ENCODE results near the gene CDK6.
A peak's percentile ranks its signal among the peaks of the same experiment; 100 is the strongest.

CDK6 gene

GRCh38 chr7:92661651-92662050 is 174.7 kb downstream of the CDK6 start:
- Mint-ChIP-seq H3K27ac (no peak overlapping the region), H3K36me3 (ENCODE audit: low read depth) (peaks cover 9% of the 10 kb centered on the region), H3K9me3 (no peaks in the 10 kb centered on the region)

GRCh38 chr7:92658671-92659070 is 177.7 kb downstream of the CDK6 start:
- H3K27me3 Mint-ChIP-seq (ENCODE audit: low read depth): no peaks in the 10 kb centered on the region
- H3K27ac Mint-ChIP-seq: no peak overlapping the region
- peaks cover 5% of the 10 kb centered on the region for H3K36me3 Mint-ChIP-seq (ENCODE audit: low read depth)

More at GRCh38 chr7:92661651-92662050, 174.7 kb downstream of the CDK6 start:
- no peak overlapping the region for H3K4me3 Mint-ChIP-seq
- H3K27me3 Mint-ChIP-seq (ENCODE audit: low read depth): no peaks in the 10 kb centered on the region
- TF ChIP-seq CTCF (IDR thresholded peaks at IDR 0.05; ENCODE audit: unreplicated experiment in 3 of 3): no peak
- H3K4me1 Mint-ChIP-seq: no peaks in the 10 kb centered on the region

GRCh38 chr7:92657391-92657790 is 179.0 kb downstream of the CDK6 start:
- peaks cover 5% of the 10 kb centered on the region for H3K36me3 Mint-ChIP-seq (ENCODE audit: low read depth)
- H3K27me3 Mint-ChIP-seq (ENCODE audit: low read depth): no peaks in the 10 kb centered on the region
- TF ChIP-seq CTCF (IDR thresholded peaks at IDR 0.05; ENCODE audit: unreplicated experiment in 3 of 3): no peak
- no peaks in the 10 kb centered on the region for H3K4me1 Mint-ChIP-seq
- H3K4me3 Mint-ChIP-seq: no peak overlapping the region
- H3K9me3 Mint-ChIP-seq: no peaks in the 10 kb centered on the region
- H3K27ac Mint-ChIP-seq: no peak overlapping the region

More at GRCh38 chr7:92658671-92659070, 177.7 kb downstream of the CDK6 start:
- Mint-ChIP-seq H3K9me3 (no peaks in the 10 kb centered on the region), H3K4me3 (no peak overlapping the region), H3K4me1 (no peaks in the 10 kb centered on the region)
- no peak for TF ChIP-seq CTCF (IDR thresholded peaks at IDR 0.05; ENCODE audit: unreplicated experiment in 3 of 3)

GRCh38 chr7:92656121-92656520 is 180.3 kb downstream of the CDK6 start:
- Mint-ChIP-seq H3K4me3 (no peak overlapping the region), H3K36me3 (ENCODE audit: low read depth) (peaks cover 5% of the 10 kb centered on the region), H3K9me3 (no peaks in the 10 kb centered on the region), H3K27ac (no peak overlapping the region), H3K4me1 (no peaks in the 10 kb centered on the region), H3K27me3 (ENCODE audit: low read depth) (no peaks in the 10 kb centered on the region)
- TF ChIP-seq CTCF (IDR thresholded peaks at IDR 0.05; ENCODE audit: unreplicated experiment in 3 of 3): no peak

- no peak for TF ChIP-seq CTCF (IDR thresholded peaks at IDR 0.05; ENCODE audit: unreplicated experiment in 3 of 3)
- H3K36me3 Mint-ChIP-seq (ENCODE audit: low read depth): peaks cover 5% of the 10 kb centered on the region
Observed at GRCh38 chr7:92655346-92655884, 181.0 kb downstream of the CDK6 start.

GRCh38 chr7:92653136-92653535 is 183.2 kb downstream of the CDK6 start:
- Mint-ChIP-seq H3K9me3 (no peaks in the 10 kb centered on the region), H3K4me3 (no peak overlapping the region), H3K4me1 (no peaks in the 10 kb centered on the region), H3K27ac (peak overlapping the region in 1 of 3 experiments; percentile 1), H3K27me3 (ENCODE audit: low read depth) (no peaks in the 10 kb centered on the region), H3K36me3 (ENCODE audit: low read depth) (no peaks in the 10 kb centered on the region)
- no peak for TF ChIP-seq CTCF (IDR thresholded peaks at IDR 0.05; ENCODE audit: unreplicated experiment in 3 of 3)

More at GRCh38 chr7:92655346-92655884, 181.0 kb downstream of the CDK6 start:
- no peaks in the 10 kb centered on the region for H3K27me3 Mint-ChIP-seq (ENCODE audit: low read depth)
- no peak overlapping the region for H3K4me3 Mint-ChIP-seq
- H3K27ac Mint-ChIP-seq: no peak overlapping the region
- H3K9me3 Mint-ChIP-seq: no peaks in the 10 kb centered on the region
- H3K4me1 Mint-ChIP-seq: no peaks in the 10 kb centered on the region
